RWPE1 (cell line): ENCODE results near the gene TMEM263.
A peak's percentile ranks its signal among the peaks of the same experiment; 100 is the strongest.
"Not testable (repeated sequence)": the region's sequence is repeated elsewhere in the genome, so short reads cannot be mapped to it uniquely, and the experiment has no call there.

Experiments used
- CTCF ChIA-PET: fragments of 350-600 bp; sonication (Branson Sonifier 250); formaldehyde crosslinking; extraction: SDS; loops from one replicate; lab custom pipeline; 2021; lab: Yijun Ruan, JAX
- POLR2A ChIA-PET: fragments of 400-600 bp; formaldehyde crosslinking; extraction: SDS; loops from one replicate; lab custom pipeline; 2020; ENCODE audit warnings: antibody characterized with exemption; ENCODE audit not compliant: low non-redundant PET; lab: Yijun Ruan, JAX
- DNase-seq: peaks from one replicate; pipeline ENCODE4 v3.0.0; 2012; ENCODE audit warnings: low spot score
- H3K27ac ChIP-seq: fragments of 450-650 bp; 2 replicates; pipeline ENCODE4 v1.5.1; 2017
- CTCF ChIP-seq: fragments of 450-650 bp; conservative IDR thresholded peaks from 2 replicates; pipeline ENCODE4 v1.5.1; 2017; ENCODE audit warnings: low read depth, mild to moderate bottlenecking

The TMEM263 gene

GRCh38 chr12:106986625-106987389 lies 31.1 kb downstream of the TMEM263 start, which contains the start of gene MTERF2:
MTERF2 (minus strand) TSS chr12:106987146; CDS start chr12:106978714, 8,432 bp downstream.
- DNase-seq = peak; percentile 98
- CTCF ChIA-PET = no interaction called here
- peak within 1 kb of the TSS; percentile 81 for H3K27ac ChIP-seq
- POLR2A ChIA-PET = no interaction called here
- TF ChIP-seq CTCF = no peak

GRCh38 chr12:106987846-106988245 lies 32.1 kb downstream of the TMEM263 start:
- TF ChIP-seq CTCF = no peak
- POLR2A ChIA-PET = no interaction called here
- DNase-seq = no peak
- CTCF ChIA-PET = no interaction called here
- no peak overlapping the region for H3K27ac ChIP-seq

- DNase-seq = no peak
- no peak for TF ChIP-seq CTCF
- ChIA-PET POLR2A (no interaction called here), CTCF (interaction anchor here (0.7 kb wide), 1 partner anchor 20 kb away, joined by 3 read pairs; no protein-coding TSS in a partner anchor)
- no peak overlapping the region for H3K27ac ChIP-seq
Measured at GRCh38 chr12:106994579-106995220, 39.0 kb downstream of the TMEM263 start.

GRCh38 chr12:106996102-106996501 lies 40.4 kb downstream of the TMEM263 start:
- DNase-seq, CTCF ChIA-PET, H3K27ac ChIP-seq, POLR2A ChIA-PET: not testable (repeated sequence)

- no peak overlapping the region for H3K27ac ChIP-seq
- DNase-seq = no peak
- CTCF ChIA-PET = interaction anchor here (0.7 kb wide), 1 partner anchor 300 kb away, joined by 3 read pairs; no protein-coding TSS in a partner anchor
- POLR2A ChIA-PET = no interaction called here
- TF ChIP-seq CTCF = no peak
Measured at GRCh38 chr12:106997916-106998315, 42.2 kb downstream of the TMEM263 start.

- ChIA-PET CTCF (no interaction called here), POLR2A (no interaction called here)
- peak overlapping the region; percentile 49; the same call in 1 of the 2 replicates for H3K27ac ChIP-seq
- no peak for TF ChIP-seq CTCF
- DNase-seq = peak; percentile 75
Measured at GRCh38 chr12:106999446-106999845, 43.7 kb downstream of the TMEM263 start.

- DNase-seq, H3K27ac ChIP-seq, CTCF ChIA-PET, POLR2A ChIA-PET: not testable (repeated sequence)
Measured at GRCh38 chr12:107002665-107003064, 47.0 kb downstream of the TMEM263 start.
